OCI-LY7 (cell line): Measurements from ENCODE around the gene C19orf85. TPM values are rescaled to one million over a fixed set of nuclear protein-coding genes. Genes with fewer than 3 reads are reported as not detected.

Experiments
- BruUV-seq: library from RNA; stranded (reverse); fragments of 400-500 nt; replicated peaks from 2 replicates; lab custom pipeline; 2021; lab: Mats Ljungman, UMichigan
- CTCF ChIA-PET: fragments of 300-600 bp; sonication (Branson Sonifier 250); formaldehyde crosslinking; loops from one replicate; lab custom pipeline; 2022; ENCODE audit warnings: antibody characterized with exemption; ENCODE audit not compliant: unreplicated experiment; lab: Charles Lee
- POLR2A ChIA-PET: fragments of 300-600 bp; sonication (Branson Sonifier 250); formaldehyde crosslinking; loops from one replicate; lab custom pipeline; 2022; ENCODE audit warnings: antibody characterized with exemption; lab: Charles Lee
- DNase-seq: peaks from one replicate; pipeline ENCODE4 v3.0.0-alpha.2; 2015; ENCODE audit warnings: low spot score
- H2AFZ ChIP-seq: fragments of 200-600 bp; sonication (generic), shearing (Covaris generic); 2 replicates; pipeline ENCODE4 v1.6.1; 2014; ENCODE audit warnings: mild to moderate bottlenecking, antibody characterized with exemption, low read length, moderate library complexity
- H3K27ac ChIP-seq: fragments of 200-600 bp; sonication (generic); 2 replicates; pipeline ENCODE4 v1.5.1; 2014; ENCODE audit warnings: mixed run types, low read depth, mild to moderate bottlenecking, moderate library complexity, low read length, inconsistent platforms; ENCODE audit not compliant: poor library complexity, severe bottlenecking
- H3K36me3 ChIP-seq: fragments of 200-600 bp; sonication (generic); 2 replicates; pipeline ENCODE4 v1.6.1; 2014; ENCODE audit warnings: mild to moderate bottlenecking, antibody characterized with exemption, low read length, moderate library complexity, mixed read lengths; ENCODE audit not compliant: insufficient read depth
- H3K4me1 ChIP-seq: fragments of 200-600 bp; sonication (generic); 2 replicates; pipeline ENCODE4 v1.5.1; 2014; ENCODE audit warnings: mild to moderate bottlenecking, low read length; ENCODE audit not compliant: insufficient read depth, poor library complexity, severe bottlenecking
- H3K4me2 ChIP-seq: fragments of 200-600 bp; sonication (generic); 2 replicates; pipeline ENCODE4 v1.6.1; 2014; ENCODE audit warnings: mild to moderate bottlenecking, low read length
- H3K4me3 ChIP-seq: fragments of 200-600 bp; sonication (generic); 2 replicates; pipeline ENCODE4 v1.5.1; 2014; ENCODE audit warnings: mild to moderate bottlenecking, low read depth, low read length; ENCODE audit not compliant: poor library complexity, severe bottlenecking
- H3K79me2 ChIP-seq: fragments of 200-600 bp; sonication (generic); 2 replicates; pipeline ENCODE4 v1.6.1; 2016; ENCODE audit warnings: low read depth, mild to moderate bottlenecking, low read length, moderate library complexity, mixed read lengths; ENCODE audit not compliant: insufficient read depth
- H3K9me2 ChIP-seq: fragments of 200-600 bp; sonication (generic); 2 replicates; pipeline ENCODE4 v1.6.1; 2016; ENCODE audit warnings: mild to moderate bottlenecking, low read length, mixed read lengths; ENCODE audit not compliant: insufficient read depth
- H3K9me3 ChIP-seq: fragments of 200-600 bp; sonication (generic); 2 replicates; pipeline ENCODE4 v1.6.1; 2014; ENCODE audit warnings: mild to moderate bottlenecking, mixed run types, low read length, mixed read lengths
- H4K20me1 ChIP-seq: fragments of 200-600 bp; sonication (generic); 2 replicates; pipeline ENCODE4 v1.6.1; 2014; ENCODE audit warnings: mild to moderate bottlenecking, antibody characterized with exemption, low read length, moderate library complexity, mixed read lengths; ENCODE audit not compliant: insufficient read depth
- EZH2phosphoT487 ChIP-seq: fragments of 200-600 bp; sonication (generic); IDR thresholded peaks from 2 replicates; pipeline ENCODE4 v1.6.1; 2018; ENCODE audit warnings: low read depth, borderline replicate concordance, mild to moderate bottlenecking, mixed run types, antibody characterized with exemption, low read length, moderate library complexity, mixed read lengths
- intact Hi-C: fragments of 100-400 bp; cut with micrococcal nuclease; formaldehyde crosslinking; loops from one replicate; pipeline ENCODE4 v1.10.0; 2022; ENCODE audit not compliant: unreplicated experiment
- total RNA-seq, 2 experiments: library from RNA; depleted of rRNA in 1 of 2; stranded (reverse); fragments of >200 nt in 1 of 2; shearing (Covaris generic) in 1 of 2; gene quantifications; 2 replicates each; pipeline ENCODE4 v1.2.3, GENCODE V29; 2014 to 2022
- TF ChIP-seq, protein P1 (sequence below): fragments of 200-600 bp; sonication (generic); conservative IDR thresholded peaks from 2 replicates; pipeline ENCODE4 v1.5.1; 2014; ENCODE audit warnings: mild to moderate bottlenecking, antibody characterized with exemption, low read length, moderate library complexity, mixed read lengths

The C19orf85 gene
- total RNA-seq, 2 experiments from 2014 or later: not detected

DNA sequence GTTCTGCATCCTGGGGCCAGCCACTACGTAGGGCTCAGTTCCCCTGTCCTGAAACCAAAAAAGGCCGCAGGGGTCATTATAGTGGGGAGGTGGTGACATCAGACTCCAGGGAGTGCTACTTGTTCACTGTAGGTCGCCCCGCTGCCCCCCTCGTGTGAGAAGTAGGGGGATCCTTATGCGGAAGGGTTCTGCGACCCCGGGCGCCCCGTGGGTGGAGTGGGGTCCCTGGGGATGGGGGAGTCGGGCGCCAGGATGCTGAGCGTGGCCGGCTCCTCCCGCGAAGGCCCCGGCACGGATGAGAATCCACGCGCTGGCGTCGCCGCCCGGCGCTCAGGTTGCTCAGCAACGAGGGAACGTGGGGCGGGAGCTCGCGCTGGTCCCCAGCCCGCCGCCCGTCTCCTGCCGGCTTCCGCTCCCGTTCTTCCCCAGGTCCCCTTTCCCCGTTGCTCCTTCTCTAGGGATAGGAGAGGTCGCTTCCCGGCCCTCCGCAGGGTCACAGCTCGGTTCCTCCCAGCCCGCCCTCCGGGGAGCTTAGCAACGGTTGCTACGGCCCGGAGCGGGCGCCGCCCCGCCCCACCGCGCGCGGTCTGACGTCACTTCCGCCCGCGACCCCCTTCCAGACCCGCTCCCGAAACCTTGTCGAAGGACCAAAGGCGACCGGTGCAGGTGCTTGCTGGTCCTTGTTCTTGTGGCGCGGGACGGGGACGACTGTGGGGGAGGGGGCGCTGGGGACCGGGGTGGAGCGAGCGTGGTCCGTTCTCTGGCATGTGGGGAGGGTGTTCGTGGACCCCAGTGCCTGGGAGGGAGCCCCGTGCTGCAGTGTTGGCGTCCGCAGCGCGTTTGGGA is 20.3 kb upstream of the C19orf85 start, which contains the start of gene NAT14:
TSS of gene NAT14 (plus strand) at position 596 of the 846 bp plus-strand sequence. CDS start 521 bp downstream, outside the sequence.
- CTCF ChIA-PET: no interaction called here
- H4K20me1 ChIP-seq: no peaks in the 10 kb centered on the region
- no peaks in the 10 kb centered on the region for H3K9me3 ChIP-seq
- peak within 1 kb of the TSS; percentile 78 for H3K4me2 ChIP-seq
- no TSS peak for BruUV-seq
- DNase-seq: peak; percentile 80
- no peaks in the 10 kb centered on the region for H3K79me2 ChIP-seq
- TF ChIP-seq, protein P1, sequence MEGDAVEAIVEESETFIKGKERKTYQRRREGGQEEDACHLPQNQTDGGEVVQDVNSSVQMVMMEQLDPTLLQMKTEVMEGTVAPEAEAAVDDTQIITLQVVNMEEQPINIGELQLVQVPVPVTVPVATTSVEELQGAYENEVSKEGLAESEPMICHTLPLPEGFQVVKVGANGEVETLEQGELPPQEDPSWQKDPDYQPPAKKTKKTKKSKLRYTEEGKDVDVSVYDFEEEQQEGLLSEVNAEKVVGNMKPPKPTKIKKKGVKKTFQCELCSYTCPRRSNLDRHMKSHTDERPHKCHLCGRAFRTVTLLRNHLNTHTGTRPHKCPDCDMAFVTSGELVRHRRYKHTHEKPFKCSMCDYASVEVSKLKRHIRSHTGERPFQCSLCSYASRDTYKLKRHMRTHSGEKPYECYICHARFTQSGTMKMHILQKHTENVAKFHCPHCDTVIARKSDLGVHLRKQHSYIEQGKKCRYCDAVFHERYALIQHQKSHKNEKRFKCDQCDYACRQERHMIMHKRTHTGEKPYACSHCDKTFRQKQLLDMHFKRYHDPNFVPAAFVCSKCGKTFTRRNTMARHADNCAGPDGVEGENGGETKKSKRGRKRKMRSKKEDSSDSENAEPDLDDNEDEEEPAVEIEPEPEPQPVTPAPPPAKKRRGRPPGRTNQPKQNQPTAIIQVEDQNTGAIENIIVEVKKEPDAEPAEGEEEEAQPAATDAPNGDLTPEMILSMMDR: no peak
- TF ChIP-seq EZH2phosphoT487: no peak
- no peaks in the 10 kb centered on the region for H3K9me2 ChIP-seq
- no peaks in the 10 kb centered on the region; the same call in 1 of the 2 replicates for H3K36me3 ChIP-seq
- intact Hi-C loops: no loop called here
- POLR2A ChIA-PET: interaction anchor here (1.2 kb wide), 1 partner anchor 8 kb away, joined by 3 read pairs; the partner anchor contains the start of gene ZNF628
- H3K4me1 ChIP-seq: peaks cover 34% of the 10 kb centered on the region
- peak within 1 kb of the TSS; percentile 73 for H2AFZ ChIP-seq
- H3K4me3 ChIP-seq: peak within 1 kb of the TSS; percentile 76
- H3K27ac ChIP-seq: peak within 1 kb of the TSS; percentile 50

DNA sequence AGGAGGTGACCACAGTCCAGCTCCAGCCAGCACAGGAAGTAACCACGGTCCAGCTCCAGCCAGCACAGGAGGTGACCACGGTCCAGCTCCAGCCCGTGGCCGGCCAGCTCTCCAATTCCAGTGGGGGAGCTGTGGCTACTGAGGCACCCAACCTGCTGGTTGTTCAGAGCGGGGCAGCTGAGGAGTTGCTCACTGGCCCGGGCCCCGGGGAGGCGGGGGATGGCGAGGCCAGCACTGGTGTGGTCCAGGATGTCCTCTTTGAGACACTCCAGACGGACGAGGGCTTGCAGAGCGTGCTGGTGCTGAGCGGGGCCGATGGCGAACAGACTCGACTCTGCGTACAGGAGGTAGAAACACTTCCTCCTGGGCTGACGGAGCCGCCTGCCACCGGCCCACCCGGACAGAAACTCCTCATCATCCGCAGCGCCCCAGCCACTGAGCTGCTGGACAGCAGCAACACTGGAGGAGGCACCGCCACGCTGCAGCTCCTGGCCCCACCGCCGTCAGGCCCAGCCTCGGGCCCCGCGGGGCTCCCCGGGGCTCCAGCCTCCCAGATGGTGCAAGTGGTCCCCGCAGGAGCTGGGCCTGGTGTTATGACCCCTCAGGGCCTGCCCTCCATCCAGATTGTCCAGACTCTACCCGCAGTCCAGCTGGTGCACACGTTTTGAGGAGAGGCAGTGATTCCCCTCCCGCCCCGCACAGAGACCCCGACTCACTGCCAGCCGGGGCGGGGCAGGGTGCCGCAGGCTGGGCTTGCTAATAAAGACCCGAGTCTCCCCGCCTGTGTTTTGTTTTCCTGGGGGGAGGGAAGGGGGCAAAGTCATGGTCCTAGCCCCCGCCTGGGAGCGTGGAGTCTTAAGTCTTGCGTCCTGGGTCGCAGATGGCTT is 19.4 kb upstream of the C19orf85 start:
- no peak for DNase-seq
- H2AFZ ChIP-seq: 0 out of 2 replicates have a peak overlapping the region, but pooled peaks have one; percentile 73
- no TSS peak for BruUV-seq
- peak overlapping the region; percentile 76 for H3K4me3 ChIP-seq
- TF ChIP-seq, protein P1: no peak
- intact Hi-C loops: no loop called here
- peaks cover 42% of the 10 kb centered on the region for H3K4me1 ChIP-seq
- no peaks in the 10 kb centered on the region for H3K9me3 ChIP-seq
- ChIA-PET POLR2A (interaction anchor here (1.2 kb wide), 1 partner anchor 7 kb away, joined by 3 read pairs; the partner anchor contains the start of gene ZNF628), CTCF (no interaction called here)
- 0 out of 2 replicates have a peak, but pooled peaks cover under 1% of the 10 kb centered on the region for H3K79me2 ChIP-seq
- peak overlapping the region; percentile 50 for H3K27ac ChIP-seq
- H4K20me1 ChIP-seq: no peaks in the 10 kb centered on the region
- H3K36me3 ChIP-seq: no peaks in the 10 kb centered on the region; the same call in 1 of the 2 replicates
- H3K4me2 ChIP-seq: peak overlapping the region; percentile 78
- no peaks in the 10 kb centered on the region for H3K9me2 ChIP-seq
